ENCODE results near the gene ZNF667.

ZNF667 gene

DNA sequence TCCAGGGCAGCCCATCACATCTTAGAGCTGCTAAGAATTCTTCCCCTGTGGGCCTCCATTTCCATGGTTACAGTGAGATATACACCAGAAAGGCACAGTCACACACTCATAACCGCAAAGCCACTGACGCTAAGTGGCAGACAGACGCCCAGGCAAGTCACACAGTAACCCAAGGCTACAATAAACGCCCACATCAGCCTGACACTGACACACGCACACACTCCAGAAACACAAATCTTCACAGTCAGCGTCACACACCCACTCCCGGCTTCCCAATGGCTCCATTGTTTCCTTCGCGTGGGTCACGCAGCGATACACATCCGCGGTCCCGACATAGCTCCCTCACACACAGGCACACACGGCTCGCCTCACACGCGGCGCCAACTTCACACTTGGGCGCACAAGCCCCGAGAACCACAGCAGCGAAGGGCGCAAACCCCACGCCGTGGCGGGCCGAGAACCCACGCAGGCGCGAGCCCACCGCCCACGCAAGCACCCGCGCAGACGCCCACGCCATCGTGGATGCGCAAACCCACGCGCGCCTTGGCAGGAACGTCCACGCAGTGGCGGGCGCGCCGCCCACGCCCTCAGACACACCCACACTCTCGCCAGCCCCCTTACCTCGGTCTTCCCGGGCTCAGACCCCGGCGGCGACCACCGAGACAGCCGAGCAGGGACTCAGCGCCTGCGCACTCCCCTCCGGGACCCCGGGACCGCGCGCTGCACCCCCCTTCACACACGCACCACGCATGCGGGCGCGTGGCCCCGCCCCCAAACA is at the start of gene ZNF667:
ZNF667 (minus strand) TSS at position 695 of the 778 bp plus-strand sequence. CDS start 14,975 bp downstream, outside the sequence.
- Histone ChIP-seq H3K27ac (ENCODE audit: low read length) (peak within 1 kb of the TSS; percentile 62), H3K36me3 (ENCODE audit: control insufficient read depth in 1 of 2, insufficient read depth in 2 of 2, low read length in 2 of 2) (peaks cover 0 to 18% of the 10 kb centered on the region in 2 donors), H3K27me3 (ENCODE audit: low read depth, low read length) (no peaks in the 10 kb centered on the region), H3K9me3 (ENCODE audit: control insufficient read depth in 1 of 2, low read length in 2 of 2) (peaks cover 3 to 25% of the 10 kb centered on the region in 2 donors), H3K4me1 (ENCODE audit: control insufficient read depth in 1 of 2, insufficient read depth in 2 of 2, low read length in 2 of 2) (peaks cover 0 to 16% of the 10 kb centered on the region in 2 donors), H3K4me3 (ENCODE audit: low read depth in 1 of 2, low read length in 2 of 2) (peak within 1 kb of the TSS; percentile 73 to 93)

DNA sequence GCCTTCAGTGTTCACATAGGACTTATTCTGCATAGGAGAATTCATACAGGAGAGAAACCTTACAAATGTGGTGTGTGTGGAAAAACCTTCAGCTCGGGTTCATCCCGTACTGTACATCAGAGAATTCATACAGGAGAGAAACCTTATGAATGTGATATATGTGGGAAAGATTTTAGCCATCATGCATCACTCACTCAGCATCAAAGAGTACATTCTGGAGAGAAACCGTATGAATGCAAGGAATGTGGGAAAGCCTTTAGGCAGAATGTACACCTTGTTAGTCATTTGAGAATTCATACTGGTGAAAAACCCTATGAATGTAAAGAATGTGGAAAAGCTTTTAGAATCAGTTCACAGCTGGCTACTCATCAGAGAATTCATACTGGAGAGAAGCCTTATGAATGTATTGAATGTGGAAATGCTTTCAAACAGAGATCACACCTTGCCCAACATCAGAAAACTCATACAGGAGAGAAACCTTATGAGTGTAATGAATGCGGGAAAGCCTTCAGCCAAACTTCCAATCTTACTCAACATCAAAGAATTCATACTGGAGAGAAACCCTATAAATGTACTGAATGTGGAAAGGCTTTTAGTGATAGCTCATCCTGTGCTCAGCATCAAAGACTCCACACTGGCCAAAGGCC is 48.2 kb upstream of the ZNF667 start:
- Histone ChIP-seq H3K4me3 (ENCODE audit: low read depth in 1 of 2, low read length in 2 of 2) (peak overlapping the region; percentile 16 to 49), H3K27me3 (ENCODE audit: low read depth, low read length) (no peaks in the 10 kb centered on the region), H3K4me1 (ENCODE audit: control insufficient read depth in 1 of 2, insufficient read depth in 2 of 2, low read length in 2 of 2) (no peaks in the 10 kb centered on the region), H3K9me3 (ENCODE audit: control insufficient read depth in 1 of 2, low read length in 2 of 2) (peaks cover 53 to 94% of the 10 kb centered on the region in 2 donors), H3K36me3 (ENCODE audit: control insufficient read depth in 1 of 2, insufficient read depth in 2 of 2, low read length in 2 of 2) (peaks cover 9 to 64% of the 10 kb centered on the region in 2 donors), H3K27ac (ENCODE audit: low read length) (no peak overlapping the region)

DNA sequence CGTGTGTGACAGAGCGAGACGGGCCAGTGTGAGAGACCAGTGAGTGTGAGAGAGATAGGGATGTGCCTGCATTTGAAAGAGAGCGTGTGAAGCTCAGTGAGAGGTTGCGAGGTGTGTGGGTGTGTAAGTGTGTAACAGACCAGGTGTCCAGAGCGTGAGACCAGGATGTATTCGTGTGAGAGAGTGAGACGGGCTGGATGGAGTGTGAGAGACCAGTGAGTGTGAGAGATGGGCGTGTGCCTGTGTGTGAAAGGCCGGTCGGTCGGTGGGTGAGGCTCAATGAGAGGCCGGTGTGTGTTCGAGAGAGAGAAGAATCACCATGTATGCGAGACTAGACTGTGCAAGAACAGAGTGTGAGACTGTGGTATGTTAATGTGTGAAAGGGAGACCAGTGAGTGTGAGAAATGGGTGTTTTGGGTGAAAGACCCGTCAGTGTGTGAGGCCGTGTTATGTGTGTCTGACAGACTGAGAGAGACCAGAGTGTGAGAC is 31.2 kb upstream of the ZNF667 start:
- Histone ChIP-seq H3K27ac (ENCODE audit: low read length) (peak overlapping the region; percentile 66), H3K36me3 (ENCODE audit: control insufficient read depth in 1 of 2, insufficient read depth in 2 of 2, low read length in 2 of 2) (peaks cover 0 to 16% of the 10 kb centered on the region in 2 donors), H3K27me3 (ENCODE audit: low read depth, low read length) (no peaks in the 10 kb centered on the region), H3K4me3 (ENCODE audit: low read depth in 1 of 2, low read length in 2 of 2) (peak overlapping the region; percentile 82 to 86), H3K4me1 (ENCODE audit: control insufficient read depth in 1 of 2, insufficient read depth in 2 of 2, low read length in 2 of 2) (peaks cover 4 to 8% of the 10 kb centered on the region in 2 donors), H3K9me3 (ENCODE audit: control insufficient read depth in 1 of 2, low read length in 2 of 2) (peaks cover 11 to 15% of the 10 kb centered on the region in 2 donors)

DNA sequence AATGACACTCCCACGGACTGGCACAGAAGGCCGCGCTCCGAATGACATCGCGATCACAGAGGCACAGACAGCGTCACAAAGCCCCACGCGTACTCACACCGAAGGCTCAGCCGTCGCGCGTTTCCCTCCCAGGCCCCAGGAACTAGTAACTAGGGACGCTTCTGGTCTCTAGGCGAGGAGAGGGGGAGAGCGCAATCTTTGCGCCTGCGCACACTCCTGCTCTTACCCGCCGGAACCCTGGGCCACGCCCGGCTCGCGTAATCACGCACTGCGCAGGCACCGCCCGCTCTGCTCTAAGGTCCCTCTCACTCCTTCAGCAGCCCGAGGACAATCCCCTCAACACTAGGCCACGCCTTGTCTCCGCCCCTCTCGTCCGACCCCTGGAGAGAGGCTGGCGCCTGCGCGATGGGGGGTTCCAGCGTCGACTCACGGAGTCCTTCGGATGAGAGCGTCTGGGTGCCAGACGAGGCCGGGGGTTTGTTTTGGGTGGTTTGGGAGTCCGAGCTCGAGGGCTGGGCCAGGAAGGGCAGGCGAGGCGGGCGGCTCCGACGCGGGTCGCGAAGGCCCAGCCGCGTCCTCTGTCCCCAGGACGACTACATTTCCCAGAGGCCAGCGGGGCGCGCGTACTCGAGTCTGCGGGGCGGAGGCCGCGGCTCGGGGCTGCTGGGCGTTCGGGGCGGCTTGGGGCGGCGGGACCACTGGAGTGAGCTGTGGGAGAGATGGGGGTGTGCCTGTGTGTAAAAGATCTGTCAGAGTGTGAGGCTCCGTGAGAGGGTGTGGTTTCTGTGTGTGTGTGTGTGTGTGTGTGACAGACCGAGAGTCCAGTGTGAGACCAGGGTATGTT is 30.5 kb upstream of the ZNF667 start, which contains the start of gene ZNF471:
ZNF471 (plus strand) TSS at position 410 of the 844 bp plus-strand sequence. CDS start 3,717 bp downstream, outside the sequence.
- peaks cover 0 to 9% of the 10 kb centered on the region in 2 donors for H3K36me3 ChIP-seq (ENCODE audit: control insufficient read depth in 1 of 2, insufficient read depth in 2 of 2, low read length in 2 of 2)
- peaks cover 8 to 15% of the 10 kb centered on the region in 2 donors for H3K9me3 ChIP-seq (ENCODE audit: control insufficient read depth in 1 of 2, low read length in 2 of 2)
- H3K27ac ChIP-seq (ENCODE audit: low read length), result peak within 1 kb of the TSS; percentile 66
- no peaks in the 10 kb centered on the region for H3K27me3 ChIP-seq (ENCODE audit: low read depth, low read length)
- H3K4me1 ChIP-seq (ENCODE audit: control insufficient read depth in 1 of 2, insufficient read depth in 2 of 2, low read length in 2 of 2), result peaks cover 4 to 8% of the 10 kb centered on the region in 2 donors
- H3K4me3 ChIP-seq (ENCODE audit: low read depth in 1 of 2, low read length in 2 of 2), result peak within 1 kb of the TSS; percentile 82 to 86

DNA sequence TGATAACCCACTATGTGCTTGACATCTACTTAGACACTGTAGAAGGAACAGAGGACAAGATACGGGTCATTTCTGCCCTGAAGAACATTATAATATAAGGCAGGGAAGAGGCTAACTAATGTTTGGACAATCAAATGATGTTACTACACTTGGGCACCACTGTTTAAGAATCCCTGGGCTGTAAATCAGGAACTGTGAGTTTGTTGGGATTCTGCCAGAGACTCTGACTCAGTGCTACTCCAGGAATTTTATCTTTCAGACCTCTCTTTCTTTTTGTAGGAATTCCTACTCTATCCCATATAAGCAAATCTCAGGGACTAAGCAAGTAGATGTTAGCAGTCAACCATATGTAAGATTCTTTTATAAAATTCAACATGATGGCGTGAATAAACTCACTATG is 27.4 kb upstream of the ZNF667 start:
- Histone ChIP-seq H3K4me1 (ENCODE audit: control insufficient read depth in 1 of 2, insufficient read depth in 2 of 2, low read length in 2 of 2) (peaks cover 4 to 8% of the 10 kb centered on the region in 2 donors), H3K27me3 (ENCODE audit: low read depth, low read length) (no peaks in the 10 kb centered on the region), H3K36me3 (ENCODE audit: control insufficient read depth in 1 of 2, insufficient read depth in 2 of 2, low read length in 2 of 2) (peaks cover 0 to 7% of the 10 kb centered on the region in 2 donors), H3K4me3 (ENCODE audit: low read depth in 1 of 2, low read length in 2 of 2) (no peak overlapping the region), H3K9me3 (ENCODE audit: control insufficient read depth in 1 of 2, low read length in 2 of 2) (peaks cover 17 to 18% of the 10 kb centered on the region in 2 donors), H3K27ac (ENCODE audit: low read length) (no peak overlapping the region)

DNA sequence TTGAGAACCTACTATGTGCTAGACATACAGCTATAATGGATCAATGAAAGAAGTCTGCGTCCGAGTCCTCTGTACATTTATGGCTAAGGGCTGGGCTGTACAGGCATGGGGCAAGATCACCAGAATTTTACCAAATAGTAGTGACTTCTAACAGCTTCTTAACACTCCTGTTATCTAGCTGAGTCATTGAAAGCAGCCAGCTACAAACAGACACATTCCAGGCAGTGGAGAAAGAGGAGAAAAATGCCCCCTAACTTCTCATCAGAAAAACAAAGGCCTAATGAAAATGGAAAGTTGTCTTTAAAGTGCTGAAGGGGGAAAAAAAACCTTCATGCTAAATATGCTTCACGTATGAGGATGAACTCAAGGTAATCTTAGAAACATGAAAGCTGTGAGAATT is 14.3 kb upstream of the ZNF667 start:
- Histone ChIP-seq H3K27ac (ENCODE audit: low read length) (no peak overlapping the region), H3K4me3 (ENCODE audit: low read depth in 1 of 2, low read length in 2 of 2) (no peak overlapping the region), H3K9me3 (ENCODE audit: control insufficient read depth in 1 of 2, low read length in 2 of 2) (peaks cover 44 to 76% of the 10 kb centered on the region in 2 donors), H3K4me1 (ENCODE audit: control insufficient read depth in 1 of 2, insufficient read depth in 2 of 2, low read length in 2 of 2) (no peaks in the 10 kb centered on the region), H3K36me3 (ENCODE audit: control insufficient read depth in 1 of 2, insufficient read depth in 2 of 2, low read length in 2 of 2) (peaks cover 0 to 44% of the 10 kb centered on the region in 2 donors), H3K27me3 (ENCODE audit: low read depth, low read length) (no peaks in the 10 kb centered on the region)

DNA sequence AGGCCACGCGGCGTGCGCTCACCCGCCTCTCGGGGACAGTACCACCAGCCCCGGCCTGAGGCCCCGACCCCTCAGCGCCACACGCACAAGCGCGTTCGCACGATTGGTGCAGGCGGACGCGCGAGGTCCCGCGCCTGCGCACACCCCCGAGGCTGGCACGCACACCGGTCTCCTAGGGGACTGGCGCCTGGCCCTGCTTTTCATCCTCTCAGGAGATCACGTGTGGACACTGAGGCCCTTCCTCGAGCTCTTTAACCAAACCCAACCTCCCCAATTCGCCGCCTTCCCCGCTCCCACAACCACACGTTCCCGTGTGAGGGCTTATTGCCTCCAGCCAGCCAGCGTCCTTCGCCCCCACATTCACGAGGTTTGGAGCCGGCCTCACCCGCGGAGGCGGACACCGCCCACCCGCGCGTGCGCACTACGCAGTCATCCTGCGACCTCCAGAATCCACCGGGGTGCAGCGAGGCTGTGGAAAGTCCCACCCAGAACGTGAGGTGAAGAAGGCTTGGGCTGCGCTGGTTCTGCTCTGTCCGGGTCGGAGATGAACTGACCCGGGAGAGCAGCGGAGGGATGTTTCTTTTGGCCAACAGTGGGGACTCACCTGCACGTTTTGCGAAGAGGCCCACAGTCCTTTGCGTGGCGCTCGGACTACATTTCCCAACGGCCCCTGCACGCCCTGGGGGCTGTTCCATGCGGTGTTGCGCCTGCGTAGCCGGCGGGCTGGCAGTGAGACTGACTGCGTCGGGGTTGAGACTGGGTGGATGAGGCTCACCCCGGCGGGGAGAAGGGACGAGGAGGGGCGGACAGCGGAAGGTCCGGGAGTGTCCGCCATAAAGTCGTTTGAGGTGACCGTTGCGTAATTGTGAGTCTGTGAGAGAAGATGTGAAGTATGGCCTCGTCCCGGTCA is 539 bp upstream of the ZNF667 start:
- Histone ChIP-seq H3K27me3 (ENCODE audit: low read depth, low read length) (no peaks in the 10 kb centered on the region), H3K4me3 (ENCODE audit: low read depth in 1 of 2, low read length in 2 of 2) (peak overlapping the region; percentile 73 to 93), H3K4me1 (ENCODE audit: control insufficient read depth in 1 of 2, insufficient read depth in 2 of 2, low read length in 2 of 2) (peaks cover 0 to 16% of the 10 kb centered on the region in 2 donors), H3K27ac (ENCODE audit: low read length) (peak overlapping the region; percentile 62), H3K9me3 (ENCODE audit: control insufficient read depth in 1 of 2, low read length in 2 of 2) (peaks cover 4 to 18% of the 10 kb centered on the region in 2 donors), H3K36me3 (ENCODE audit: control insufficient read depth in 1 of 2, insufficient read depth in 2 of 2, low read length in 2 of 2) (peaks cover 0 to 9% of the 10 kb centered on the region in 2 donors)

DNA sequence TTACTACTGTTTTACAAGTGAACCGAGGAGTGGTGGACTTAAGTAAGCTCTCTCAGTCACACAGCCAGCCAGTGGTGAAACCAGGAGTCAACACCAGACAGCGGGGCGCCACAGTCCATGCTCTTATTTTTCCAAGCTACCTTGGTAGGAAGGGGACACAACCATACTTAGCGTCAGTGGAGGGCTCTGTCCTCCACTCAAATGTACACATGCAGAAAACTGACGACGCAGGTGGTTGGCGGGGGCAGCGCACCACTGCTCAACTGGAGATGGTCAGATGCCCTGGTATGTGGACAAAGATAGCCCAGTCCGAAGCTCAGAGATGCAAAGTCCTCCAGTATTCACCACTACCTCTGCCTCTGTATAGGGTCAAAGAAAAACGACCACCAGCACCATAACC is 1.1 kb downstream of the ZNF667 start:
- Histone ChIP-seq H3K27ac (ENCODE audit: low read length) (no peak overlapping the region), H3K36me3 (ENCODE audit: control insufficient read depth in 1 of 2, insufficient read depth in 2 of 2, low read length in 2 of 2) (peaks cover 0 to 25% of the 10 kb centered on the region in 2 donors), H3K27me3 (ENCODE audit: low read depth, low read length) (no peaks in the 10 kb centered on the region), H3K4me3 (ENCODE audit: low read depth in 1 of 2, low read length in 2 of 2) (peak overlapping the region; percentile 59 to 93), H3K9me3 (ENCODE audit: control insufficient read depth in 1 of 2, low read length in 2 of 2) (peaks cover 4 to 32% of the 10 kb centered on the region in 2 donors), H3K4me1 (ENCODE audit: control insufficient read depth in 1 of 2, insufficient read depth in 2 of 2, low read length in 2 of 2) (peaks cover 0 to 16% of the 10 kb centered on the region in 2 donors)

DNA sequence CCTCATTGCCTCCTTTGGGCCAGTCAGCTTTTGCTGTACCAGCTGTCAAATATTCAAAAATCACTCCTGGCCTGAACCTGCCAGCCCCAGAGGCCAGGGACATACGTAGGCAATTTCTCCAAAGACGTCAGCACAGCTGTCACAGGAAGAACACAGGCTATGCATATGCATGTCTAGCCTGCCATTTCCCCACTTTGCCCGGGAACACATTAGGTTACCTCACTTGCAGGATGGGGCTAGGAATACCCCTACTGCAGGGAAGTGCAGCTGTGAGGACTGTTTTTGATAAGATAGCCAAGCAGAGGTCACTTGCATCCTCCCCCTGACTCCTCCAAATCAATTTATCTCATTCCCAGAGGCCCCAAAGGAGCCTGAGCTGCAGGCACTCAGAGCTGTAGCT is 2.8 kb downstream of the ZNF667 start:
- Histone ChIP-seq H3K9me3 (ENCODE audit: control insufficient read depth in 1 of 2, low read length in 2 of 2) (peaks cover 16 to 48% of the 10 kb centered on the region in 2 donors), H3K27ac (ENCODE audit: low read length) (no peak overlapping the region), H3K36me3 (ENCODE audit: control insufficient read depth in 1 of 2, insufficient read depth in 2 of 2, low read length in 2 of 2) (peaks cover 0 to 40% of the 10 kb centered on the region in 2 donors), H3K27me3 (ENCODE audit: low read depth, low read length) (no peaks in the 10 kb centered on the region), H3K4me1 (ENCODE audit: control insufficient read depth in 1 of 2, insufficient read depth in 2 of 2, low read length in 2 of 2) (peaks cover 0 to 16% of the 10 kb centered on the region in 2 donors), H3K4me3 (ENCODE audit: low read depth in 1 of 2, low read length in 2 of 2) (peak overlapping the region in 1 of 2 donors; percentile 6)

DNA sequence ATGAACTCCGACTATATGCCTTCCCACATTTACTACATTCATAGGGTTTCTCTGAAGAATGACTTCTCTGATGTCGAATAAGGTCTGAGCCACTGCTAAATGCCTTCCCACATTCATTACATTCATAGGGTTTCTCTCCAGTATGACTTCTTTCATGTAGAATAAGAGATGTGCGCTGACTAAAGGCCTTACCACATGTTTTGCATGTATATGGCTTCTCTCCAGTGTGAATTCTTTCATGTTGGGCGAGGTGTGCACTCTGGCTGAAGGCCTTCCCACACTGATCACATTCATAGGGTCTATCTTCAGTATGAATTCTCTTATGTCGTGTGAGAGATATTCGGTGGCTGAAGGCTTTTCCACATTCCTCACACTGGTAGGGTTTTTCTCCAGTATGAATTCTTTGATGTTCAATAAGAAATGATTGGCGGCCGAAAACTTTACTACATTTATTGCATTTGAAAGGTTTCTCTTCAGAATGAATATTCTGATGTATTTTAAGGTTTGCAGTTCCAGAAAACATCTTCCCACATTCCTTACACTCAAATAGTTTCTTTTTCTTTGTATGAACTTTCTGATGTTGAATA is 35.8 kb downstream of the ZNF667 start:
- Histone ChIP-seq H3K9me3 (ENCODE audit: control insufficient read depth in 1 of 2, low read length in 2 of 2) (peaks cover 75 to 76% of the 10 kb centered on the region in 2 donors), H3K27me3 (ENCODE audit: low read depth, low read length) (no peaks in the 10 kb centered on the region), H3K4me1 (ENCODE audit: control insufficient read depth in 1 of 2, insufficient read depth in 2 of 2, low read length in 2 of 2) (no peaks in the 10 kb centered on the region), H3K36me3 (ENCODE audit: control insufficient read depth in 1 of 2, insufficient read depth in 2 of 2, low read length in 2 of 2) (peaks cover 0 to 50% of the 10 kb centered on the region in 2 donors), H3K27ac (ENCODE audit: low read length) (no peak overlapping the region), H3K4me3 (ENCODE audit: low read depth in 1 of 2, low read length in 2 of 2) (peak overlapping the region; percentile 28 to 59)

All from muscle layer of duodenum (tissue), 2 donors.